GM23248 (cell line): ENCODE data around the gene TUBGCP4. TPM values are rescaled to one million over a fixed set of nuclear protein-coding genes. Genes with fewer than 3 reads are reported as not detected.

Experiments
- DNase-seq: peaks from one replicate; pipeline ENCODE4 v3.0.0-alpha.2; 2015
- H2AFZ ChIP-seq: fragments of 200-600 bp; sonication (generic); 2 replicates; pipeline ENCODE4 v1.6.1; 2016; ENCODE audit warnings: antibody characterized with exemption
- H3F3A ChIP-seq: fragments of 200-600 bp; sonication (generic); 2 replicates; pipeline ENCODE4 v1.6.1; 2016; ENCODE audit warnings: mild to moderate bottlenecking, antibody characterized with exemption, mixed run types; ENCODE audit not compliant: insufficient read depth
- H3K27ac ChIP-seq: fragments of 200-600 bp; sonication (generic); 2 replicates; pipeline ENCODE4 v1.5.1; 2016; ENCODE audit warnings: mild to moderate bottlenecking
- H3K27me3 ChIP-seq: fragments of 200-600 bp; sonication (generic); replicated peaks from 2 replicates; pipeline ENCODE4 v1.6.1; 2016; ENCODE audit warnings: mild to moderate bottlenecking; ENCODE audit not compliant: insufficient read depth
- H3K36me3 ChIP-seq: fragments of 200-600 bp; sonication (generic); 2 replicates; pipeline ENCODE4 v1.6.1; 2016; ENCODE audit warnings: low read depth, mild to moderate bottlenecking
- H3K4me1 ChIP-seq: fragments of 200-600 bp; sonication (generic); 2 replicates; pipeline ENCODE4 v1.6.1; 2016; ENCODE audit warnings: mild to moderate bottlenecking; ENCODE audit not compliant: insufficient read depth
- H3K4me2 ChIP-seq: fragments of 200-600 bp; sonication (generic); one replicate; pipeline ENCODE4 v1.6.1; 2016; ENCODE audit warnings: mild to moderate bottlenecking; ENCODE audit not compliant: unreplicated experiment
- H3K4me3 ChIP-seq: fragments of 200-600 bp; sonication (generic); 2 replicates; pipeline ENCODE4 v1.5.1; 2016; ENCODE audit warnings: mild to moderate bottlenecking
- H3K79me2 ChIP-seq: fragments of 200-600 bp; sonication (generic); 2 replicates; pipeline ENCODE4 v1.6.1; 2016; ENCODE audit warnings: mild to moderate bottlenecking; ENCODE audit not compliant: insufficient read depth
- H3K9ac ChIP-seq: fragments of 200-600 bp; sonication (generic); 2 replicates; pipeline ENCODE4 v1.6.1; 2016; ENCODE audit warnings: mild to moderate bottlenecking
- H3K9me2 ChIP-seq: fragments of 200-600 bp; sonication (generic); 2 replicates; pipeline ENCODE4 v1.6.1; 2016; ENCODE audit warnings: mixed run types, mild to moderate bottlenecking, moderate library complexity; ENCODE audit not compliant: insufficient read depth
- H3K9me3 ChIP-seq: fragments of 200-600 bp; sonication (generic); one replicate; pipeline ENCODE4 v1.6.1; 2017; ENCODE audit warnings: low read depth
- H4K20me1 ChIP-seq: fragments of 200-600 bp; sonication (generic); 2 replicates; pipeline ENCODE4 v1.6.0; 2016; ENCODE audit not compliant: insufficient read depth
- EZH2 ChIP-seq: fragments of 200-600 bp; sonication (generic); IDR thresholded peaks from 2 replicates; pipeline ENCODE4 v1.6.1; 2018; ENCODE audit warnings: antibody characterized with exemption, mild to moderate bottlenecking; ENCODE audit not compliant: insufficient read depth, poor library complexity, severe bottlenecking
- EZH2phosphoT487 ChIP-seq: fragments of 200-600 bp; sonication (generic); IDR thresholded peaks from 2 replicates; pipeline ENCODE4 v1.6.1; 2018; ENCODE audit warnings: antibody characterized with exemption, moderate library complexity, mild to moderate bottlenecking, low read depth; ENCODE audit not compliant: insufficient read depth
- WGBS, 2 experiments: methylation state at CpG; one replicate each; pipeline ENCODE4 v1.1.6; 2015 to 2017; ENCODE audit warnings: low lambda C conversion rate in 2 of 2, low coverage in 1 of 2; ENCODE audit errors: missing lambda C conversion rate in 2 of 2; 5-methylcytosine and 5-hydroxymethylcytosine counted together
- in situ Hi-C: fragments of 300-500 bp; cut with MboI; formaldehyde crosslinking; loops from 2 replicates; pipeline ENCODE4 v1.15.0; 2020
- polyA plus RNA-seq: library from polyadenylated mRNA; unstranded; fragments of >200 nt; fragmentation: Nextera tagmentation; extraction: Ambion mirVana; gene quantifications from 2 replicates; pipeline ENCODE4 v1.2.1, GENCODE V29; 2016
- total RNA-seq: library from RNA; depleted of rRNA; stranded (reverse); fragments of >200 nt; shearing (Covaris generic); gene quantifications from 2 replicates; pipeline ENCODE4 v1.2.3, GENCODE V29; 2014

The TUBGCP4 gene
- total and polyA plus RNA-seq, 2 experiments from 2014 or later: 6.3 to 12.6 TPM

DNA sequence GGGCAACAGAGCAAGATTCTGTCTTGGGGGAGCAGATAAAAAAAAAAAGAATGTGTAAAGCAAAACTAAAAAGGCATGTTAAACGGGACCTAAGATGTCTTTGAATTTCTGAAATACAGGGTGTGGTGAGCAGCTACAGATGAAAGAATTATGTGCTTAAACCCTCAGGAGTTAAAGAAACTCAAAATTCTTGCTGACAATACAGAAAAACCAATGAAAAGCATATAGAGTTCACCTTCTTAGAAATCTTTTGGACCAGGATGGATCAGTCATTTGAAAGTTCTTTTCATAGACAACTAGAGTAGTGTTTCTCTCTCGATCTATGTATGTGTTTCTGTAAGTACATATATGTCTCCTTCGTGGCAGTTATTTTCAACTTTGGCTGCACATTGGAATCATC lies 31.4 kb downstream of the TUBGCP4 start:
- Histone ChIP-seq H3K79me2 (no peaks in the 10 kb centered on the region), H3K4me3 (no peak overlapping the region), H3K9me3 (no peaks in the 10 kb centered on the region), H3K27me3 (no peaks in the 10 kb centered on the region), H3F3A (peaks cover 13% of the 10 kb centered on the region), H3K4me1 (no peaks in the 10 kb centered on the region), H4K20me1 (no peaks in the 10 kb centered on the region), H3K9ac (no peak overlapping the region), H3K36me3 (peaks cover 42% of the 10 kb centered on the region), H2AFZ (no peak overlapping the region), H3K4me2 (no peak overlapping the region), H3K27ac (no peak overlapping the region), H3K9me2 (no peaks in the 10 kb centered on the region)
- DNase-seq: no peak
- 78 to 82% methylated on average over 3 of the region's 3 CpGs for WGBS, 2 experiments
- TF ChIP-seq EZH2: no peak
- in situ Hi-C loops: no loop called here

DNA sequence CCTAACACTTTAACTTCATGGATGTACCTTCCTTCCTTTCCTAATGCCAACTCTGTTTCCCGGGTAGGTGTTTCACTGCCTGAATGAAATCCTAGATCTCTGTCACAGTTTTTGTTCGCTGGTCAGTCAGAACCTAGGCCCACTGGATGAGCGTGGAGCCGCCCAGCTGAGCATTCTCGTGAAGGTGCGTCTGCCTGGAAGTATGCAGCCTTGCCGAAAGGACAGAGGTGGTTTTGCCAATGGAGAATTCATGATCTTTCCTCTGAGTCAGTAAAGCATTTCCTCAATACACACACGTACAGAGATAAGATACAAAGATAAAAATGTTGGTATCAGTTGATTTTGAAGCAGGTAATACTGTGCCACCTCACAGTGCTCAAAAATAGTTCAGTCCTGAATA lies 32.7 kb downstream of the TUBGCP4 start:
- Histone ChIP-seq H3K27me3 (no peaks in the 10 kb centered on the region), H2AFZ (no peak overlapping the region), H3K4me3 (no peak overlapping the region), H3K27ac (no peak overlapping the region), H3F3A (peaks cover 13% of the 10 kb centered on the region), H3K79me2 (no peaks in the 10 kb centered on the region), H3K9ac (no peak overlapping the region), H3K4me1 (no peaks in the 10 kb centered on the region), H3K9me2 (no peaks in the 10 kb centered on the region), H3K36me3 (peaks cover 46% of the 10 kb centered on the region), H4K20me1 (no peaks in the 10 kb centered on the region), H3K9me3 (no peaks in the 10 kb centered on the region), H3K4me2 (no peak overlapping the region)
- 92 to 98% methylated on average over 8 of the region's 8 CpGs for WGBS, 2 experiments
- TF ChIP-seq EZH2: no peak
- TF ChIP-seq EZH2phosphoT487: no peak
- in situ Hi-C loops: no loop called here
- no peak for DNase-seq

- H3K79me2 ChIP-seq: no peaks in the 10 kb centered on the region
- no peaks in the 10 kb centered on the region for H3K9me2 ChIP-seq
- H3K9ac ChIP-seq: no peak overlapping the region
- no peak overlapping the region for H3K27ac ChIP-seq
- no peaks in the 10 kb centered on the region for H3K4me1 ChIP-seq
- peaks cover 51% of the 10 kb centered on the region for H3K36me3 ChIP-seq
- no peak for DNase-seq
- H3F3A ChIP-seq: peaks cover 13% of the 10 kb centered on the region
- no peak overlapping the region for H2AFZ ChIP-seq
- H3K4me2 ChIP-seq: no peak overlapping the region
- WGBS, 2 experiments: 86 to 88% methylated on average over 5 of the region's 5 CpGs
- H3K27me3 ChIP-seq: no peaks in the 10 kb centered on the region
- no peaks in the 10 kb centered on the region for H4K20me1 ChIP-seq
- H3K4me3 ChIP-seq: no peak overlapping the region
- in situ Hi-C loops: no loop called here
- TF ChIP-seq EZH2phosphoT487: no peak
- TF ChIP-seq EZH2: no peak
- no peaks in the 10 kb centered on the region for H3K9me3 ChIP-seq
Measured at GRCh38 chr15:43404130-43404529, 33.2 kb downstream of the TUBGCP4 start.

GRCh38 chr15:43406189-43406588 lies 35.3 kb downstream of the TUBGCP4 start:
- H3K9me2 ChIP-seq: no peaks in the 10 kb centered on the region
- WGBS, 2 experiments: 22 to 25% methylated on average over 2 of the region's 2 CpGs
- TF ChIP-seq EZH2phosphoT487 (no peak), EZH2 (no peak)
- H3K4me1 ChIP-seq: peaks cover 7% of the 10 kb centered on the region
- no peak overlapping the region for H3K4me2 ChIP-seq
- H3F3A ChIP-seq: peaks cover 19% of the 10 kb centered on the region
- no peaks in the 10 kb centered on the region for H3K9me3 ChIP-seq
- in situ Hi-C loops: no loop called here
- H4K20me1 ChIP-seq: no peaks in the 10 kb centered on the region
- DNase-seq: peak; percentile 17
- H3K4me3 ChIP-seq: no peak overlapping the region
- H3K27me3 ChIP-seq: no peaks in the 10 kb centered on the region
- H3K9ac ChIP-seq: no peak overlapping the region
- H3K27ac ChIP-seq: no peak overlapping the region
- H3K79me2 ChIP-seq: no peaks in the 10 kb centered on the region
- H3K36me3 ChIP-seq: peaks cover 62% of the 10 kb centered on the region
- H2AFZ ChIP-seq: no peak overlapping the region

DNA sequence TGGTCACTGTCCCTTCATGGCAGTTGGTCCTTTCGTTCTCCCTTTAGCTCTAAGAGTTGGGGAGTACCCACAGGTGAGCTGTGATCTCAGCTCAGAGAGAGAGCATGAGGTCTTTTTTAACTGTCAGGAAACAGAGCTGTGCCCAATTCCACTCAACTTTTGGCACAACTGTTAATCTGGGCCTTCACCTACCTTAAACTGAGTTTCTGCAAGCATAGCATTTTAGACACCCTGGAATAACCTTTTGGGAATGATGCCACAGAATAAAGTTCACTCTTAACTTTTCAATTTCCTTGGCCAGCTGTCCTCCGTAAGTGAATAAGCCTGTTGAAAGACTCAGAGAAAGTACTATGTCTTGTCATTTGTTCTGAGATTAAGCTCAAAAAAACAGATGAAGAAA lies 35.9 kb downstream of the TUBGCP4 start:
- no peak overlapping the region for H2AFZ ChIP-seq
- WGBS, 2 experiments: 94 to 95% methylated on average over 2 of the region's 2 CpGs
- H3K27me3 ChIP-seq: no peaks in the 10 kb centered on the region
- H3K4me2 ChIP-seq: no peak overlapping the region
- H4K20me1 ChIP-seq: no peaks in the 10 kb centered on the region
- peaks cover 19% of the 10 kb centered on the region for H3F3A ChIP-seq
- no peak overlapping the region for H3K27ac ChIP-seq
- H3K9me3 ChIP-seq: no peaks in the 10 kb centered on the region
- no peak for DNase-seq
- peaks cover 59% of the 10 kb centered on the region for H3K36me3 ChIP-seq
- no peak overlapping the region for H3K9ac ChIP-seq
- TF ChIP-seq EZH2phosphoT487 (no peak), EZH2 (no peak)
- no peaks in the 10 kb centered on the region for H3K9me2 ChIP-seq
- no peaks in the 10 kb centered on the region for H3K79me2 ChIP-seq
- H3K4me3 ChIP-seq: no peak overlapping the region
- H3K4me1 ChIP-seq: peaks cover 11% of the 10 kb centered on the region
- in situ Hi-C loops: no loop called here
